NCI-H774 (cell line): Measurements from ENCODE around the gene GZF1.
A peak's percentile ranks its signal among the peaks of the same experiment; 100 is the strongest.

Source experiments
- DNase-seq: peaks from one replicate; lab custom pipeline; 2025; lab: John Stamatoyannopoulos, UW

The GZF1 gene

DNA sequence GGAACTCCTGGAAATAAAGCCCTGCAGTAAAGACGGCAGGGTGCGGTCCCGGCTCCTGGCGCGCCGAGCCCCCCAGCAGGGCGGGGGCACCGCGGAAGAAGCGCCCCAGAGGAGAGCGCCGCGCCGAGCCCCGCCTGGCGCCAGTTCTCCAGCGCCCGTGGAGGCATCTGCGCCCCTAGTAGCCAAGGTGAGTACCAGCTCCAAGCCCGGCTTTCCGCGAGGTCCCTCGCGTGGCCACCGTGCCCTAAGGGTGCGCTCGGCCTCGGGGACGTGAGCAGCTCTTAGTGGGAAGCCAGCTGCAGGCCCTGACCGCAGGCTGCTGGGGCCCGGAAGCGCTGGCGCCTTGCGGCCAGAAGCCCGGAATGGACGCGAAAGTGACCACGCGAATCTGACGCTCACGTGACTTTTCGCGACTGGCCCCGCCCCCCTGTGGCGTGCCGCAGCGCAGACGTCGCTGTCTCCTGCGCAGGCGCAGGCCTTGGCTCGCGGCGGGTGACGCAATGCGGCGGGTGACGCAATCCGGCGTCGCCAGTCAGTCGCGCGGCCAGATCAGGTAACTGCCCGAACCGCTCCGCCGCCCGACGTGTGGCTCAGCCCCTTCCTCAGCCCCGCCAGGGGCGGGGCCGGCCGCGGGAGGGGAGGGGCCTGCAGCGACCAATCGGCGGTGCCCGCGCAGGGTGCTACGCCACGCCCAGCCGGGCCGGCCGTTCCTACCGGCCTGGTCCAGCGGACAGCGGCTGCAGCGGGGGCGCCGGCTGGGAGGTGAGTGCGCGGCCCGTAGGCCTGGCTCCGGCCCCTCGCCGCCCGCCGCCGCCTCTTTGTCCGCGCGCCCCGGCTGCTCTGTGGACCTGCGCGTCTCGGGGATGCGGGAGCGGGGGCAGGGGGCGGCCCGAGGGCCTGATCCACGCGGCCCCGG lies at the start of gene GZF1:
Gene GZF1, plus strand, starts transcription at position 707 of the 916 bp plus-strand sequence. CDS start 2,202 bp downstream, outside the sequence.
- peak; percentile 98 for DNase-seq

GRCh38 chr20:23313271-23313670 lies 48.7 kb upstream of the GZF1 start:
- no peak for DNase-seq

DNA sequence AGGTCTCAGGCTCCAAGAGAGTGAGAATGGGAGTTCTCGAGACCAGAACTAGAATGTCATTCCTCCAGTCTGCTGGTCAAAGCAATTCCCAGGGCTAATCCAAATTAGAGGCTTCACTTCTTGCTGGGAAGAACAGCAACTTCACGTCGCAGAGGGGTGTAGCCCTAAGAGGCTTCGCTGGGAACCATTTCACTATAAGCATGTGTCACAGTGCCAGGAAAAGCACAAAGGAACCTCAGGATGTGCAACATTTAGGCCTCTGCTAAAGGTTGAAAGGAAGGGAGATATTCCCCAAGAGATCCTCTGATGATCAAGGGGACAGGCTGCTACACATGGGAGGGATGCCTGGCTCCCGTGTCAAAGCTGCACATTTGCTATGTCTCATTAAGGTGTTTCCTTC lies 47.3 kb upstream of the GZF1 start:
- DNase-seq, result no peak

DNA sequence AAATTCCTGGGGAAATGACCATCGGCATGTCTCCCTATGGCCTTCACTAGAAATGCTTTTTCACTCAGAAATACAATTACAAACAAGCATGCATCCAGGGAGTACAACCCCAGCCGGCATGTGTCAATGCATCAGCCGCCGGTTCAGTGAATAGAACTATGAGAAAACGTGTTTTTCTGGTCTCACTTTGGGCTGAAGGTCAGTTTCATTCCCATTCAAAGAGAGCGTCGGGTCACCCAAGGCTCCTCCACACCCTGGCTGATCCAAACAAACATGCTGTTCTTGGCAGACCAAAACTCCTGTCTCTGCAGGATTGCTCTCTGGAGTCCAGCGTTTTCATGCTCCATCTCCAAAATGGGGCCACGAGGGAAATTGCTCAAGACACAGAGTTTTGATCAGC lies 46.9 kb upstream of the GZF1 start:
- DNase-seq, result no peak

DNA sequence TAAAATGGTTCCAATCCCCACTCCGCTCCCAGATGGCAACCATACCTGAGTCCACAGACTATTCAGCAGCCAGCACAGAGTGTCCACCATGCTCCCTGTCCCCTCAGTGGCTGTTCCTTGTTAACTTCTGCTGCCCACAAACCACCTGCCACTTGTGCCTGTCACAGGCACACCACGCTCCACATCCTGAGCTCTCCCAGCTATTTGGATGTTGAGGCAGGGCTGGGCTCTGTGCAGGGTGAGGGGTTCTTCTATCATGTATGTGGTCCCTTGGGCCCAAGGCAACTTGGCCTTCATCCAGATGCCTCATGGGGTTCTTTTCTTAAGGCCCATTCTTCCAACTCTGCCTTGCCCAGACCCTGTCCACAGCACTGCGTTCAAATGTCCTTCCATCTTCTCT lies 45.4 kb upstream of the GZF1 start:
- DNase-seq, result no peak

GRCh38 chr20:23317081-23317480 lies 44.9 kb upstream of the GZF1 start:
- no peak for DNase-seq

- no peak for DNase-seq
Observed at GRCh38 chr20:23318347-23318746, 43.6 kb upstream of the GZF1 start.

GRCh38 chr20:23320317-23320716 lies 41.7 kb upstream of the GZF1 start:
- DNase-seq, result no peak

GRCh38 chr20:23325107-23325506 lies 36.9 kb upstream of the GZF1 start:
- no peak for DNase-seq

DNA sequence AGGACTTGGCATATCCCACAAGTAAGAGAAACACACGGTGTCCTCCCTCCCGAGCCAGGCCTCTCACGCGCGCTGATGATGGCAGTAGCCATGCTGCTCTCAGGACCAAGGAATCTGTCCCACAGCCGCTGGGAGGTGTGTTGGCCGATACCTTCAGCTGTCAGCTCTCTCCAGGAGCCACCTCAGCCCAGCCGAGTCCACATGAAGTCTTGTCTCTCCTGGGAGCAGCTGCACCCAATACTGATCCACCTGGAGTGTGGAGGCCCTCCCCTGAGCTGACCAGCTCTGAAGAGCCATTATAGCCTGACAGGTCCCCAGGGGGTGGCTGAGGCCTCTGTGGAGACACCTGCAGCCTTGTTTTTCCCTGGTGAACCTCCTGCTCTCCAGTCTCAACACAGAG lies 35.2 kb upstream of the GZF1 start:
- DNase-seq, result peak; percentile 11

- DNase-seq, result no peak
Observed at GRCh38 chr20:23327617-23328333, 34.2 kb upstream of the GZF1 start.

DNA sequence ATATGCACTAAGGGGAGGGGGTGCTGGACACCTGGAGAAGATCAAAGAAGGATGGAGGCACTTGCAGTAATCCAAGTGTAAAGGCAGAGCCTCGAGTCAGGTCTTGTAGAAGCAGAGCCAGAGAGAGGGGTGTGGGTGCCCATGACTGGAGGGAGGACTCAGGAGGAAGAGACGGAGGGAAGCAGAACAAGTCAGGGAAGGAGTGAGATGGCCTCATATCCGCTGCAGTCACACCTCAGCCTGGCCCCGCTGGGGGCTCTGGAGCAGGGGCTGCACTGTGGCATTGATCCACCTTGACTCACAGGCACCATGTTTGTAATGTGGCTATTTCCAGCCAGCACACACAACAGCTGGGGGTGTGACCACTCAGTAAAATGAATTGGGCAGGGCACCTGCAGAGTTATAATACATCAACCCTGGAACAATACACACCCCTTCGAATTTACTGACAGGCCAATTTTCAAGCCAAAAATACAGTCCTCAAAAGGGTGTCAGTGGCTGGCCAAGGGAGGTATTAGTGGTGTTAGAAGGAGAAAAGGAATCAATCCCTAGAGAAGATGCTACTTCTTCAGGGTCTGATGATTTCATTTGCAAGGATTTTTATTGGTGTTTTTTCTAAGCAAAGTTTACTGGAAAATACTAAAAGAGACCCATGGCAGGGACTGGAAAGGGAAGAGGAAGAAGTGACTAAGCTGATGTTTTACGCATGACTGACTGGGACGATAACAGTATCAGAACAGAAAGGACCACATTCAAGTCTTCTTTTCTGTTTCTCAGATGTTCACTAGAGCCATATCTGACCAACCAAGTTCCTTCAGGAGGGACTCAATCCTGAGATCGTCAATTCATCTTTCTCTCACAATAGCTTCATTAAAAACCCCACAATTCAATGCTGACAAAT lies 30.3 kb upstream of the GZF1 start:
- DNase-seq, result no peak

- no peak for DNase-seq
Observed at GRCh38 chr20:23332467-23332866, 29.5 kb upstream of the GZF1 start.

GRCh38 chr20:23334111-23334510 lies 27.9 kb upstream of the GZF1 start:
- DNase-seq, result no peak

- no peak for DNase-seq
Observed at GRCh38 chr20:23335521-23335920, 26.5 kb upstream of the GZF1 start.

DNA sequence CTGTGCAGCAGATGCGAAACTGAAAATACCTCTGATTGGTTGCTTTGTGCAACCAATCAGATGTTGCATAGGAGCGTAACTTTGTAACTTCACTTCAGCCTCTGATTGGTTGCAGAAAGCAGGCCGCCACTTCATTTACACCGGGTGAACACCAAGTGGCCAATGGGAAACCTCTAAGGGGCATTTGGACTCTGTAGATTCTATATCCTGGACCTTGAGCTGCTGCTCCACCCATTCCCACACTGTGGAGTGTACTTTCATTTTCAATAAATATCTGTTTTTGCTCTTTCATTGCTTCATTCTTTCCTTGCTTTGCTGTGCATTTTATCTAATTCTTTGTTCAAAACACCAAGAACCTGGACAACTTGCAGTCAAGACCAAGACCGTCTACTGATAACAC lies 25.5 kb upstream of the GZF1 start:
- no peak for DNase-seq

- DNase-seq, result no peak
Observed at GRCh38 chr20:23337312-23337711, 24.7 kb upstream of the GZF1 start.

DNA sequence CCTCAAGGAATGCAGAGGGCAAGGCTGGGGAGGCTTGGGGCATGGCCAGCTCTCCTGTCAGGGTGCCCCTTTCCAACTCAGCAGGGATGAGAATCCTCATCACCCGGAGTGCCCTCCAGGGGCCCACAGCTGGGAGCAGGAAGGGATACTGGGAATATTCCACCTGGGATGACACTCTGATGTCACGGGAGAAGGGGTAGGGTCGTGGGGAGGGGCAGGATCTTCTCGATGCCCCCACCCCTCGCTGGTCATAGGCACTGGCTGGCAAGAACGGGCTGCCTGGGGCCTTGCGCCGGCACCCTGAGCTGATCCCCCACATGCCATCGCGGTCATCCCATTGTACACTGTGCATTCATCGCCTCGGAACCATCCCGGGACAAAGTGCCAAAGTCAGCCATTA lies 22.0 kb upstream of the GZF1 start:
- no peak for DNase-seq

DNA sequence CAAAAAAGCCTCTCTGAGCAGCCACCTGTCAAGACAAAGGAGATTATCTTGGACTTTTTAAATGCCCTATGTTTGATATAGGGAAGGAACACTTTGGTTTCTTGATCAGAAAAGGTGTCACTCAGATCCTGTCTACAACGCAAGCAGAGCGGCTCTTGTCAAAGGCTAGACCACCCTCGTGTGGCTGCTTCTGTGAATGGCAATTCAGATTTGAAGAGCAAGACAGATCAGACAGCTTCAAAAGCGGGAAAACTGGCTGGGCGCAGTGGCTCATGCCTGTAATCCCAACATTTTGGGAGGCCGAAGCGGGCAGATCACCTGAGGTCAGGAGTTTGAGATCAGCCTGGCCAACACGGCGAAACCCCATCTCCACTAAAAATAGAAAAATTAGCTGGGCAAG lies 21.5 kb upstream of the GZF1 start:
- DNase-seq, result peak; percentile 42

- no peak for DNase-seq
Observed at GRCh38 chr20:23341073-23341472, 20.9 kb upstream of the GZF1 start.

GRCh38 chr20:23343590-23343989 lies 18.4 kb upstream of the GZF1 start:
- DNase-seq, result no peak

GRCh38 chr20:23344336-23344735 lies 17.6 kb upstream of the GZF1 start:
- DNase-seq, result no peak
